ENCODE results near the gene HUWE1.
"Not testable (repeated sequence)": the region's sequence is repeated elsewhere in the genome, so short reads cannot be mapped to it uniquely, and the experiment has no call there.

HUWE1 gene

GRCh38 chrX:53606456-53606855 is 80.1 kb downstream of the HUWE1 start:
- no peak for DNase-seq

DNA sequence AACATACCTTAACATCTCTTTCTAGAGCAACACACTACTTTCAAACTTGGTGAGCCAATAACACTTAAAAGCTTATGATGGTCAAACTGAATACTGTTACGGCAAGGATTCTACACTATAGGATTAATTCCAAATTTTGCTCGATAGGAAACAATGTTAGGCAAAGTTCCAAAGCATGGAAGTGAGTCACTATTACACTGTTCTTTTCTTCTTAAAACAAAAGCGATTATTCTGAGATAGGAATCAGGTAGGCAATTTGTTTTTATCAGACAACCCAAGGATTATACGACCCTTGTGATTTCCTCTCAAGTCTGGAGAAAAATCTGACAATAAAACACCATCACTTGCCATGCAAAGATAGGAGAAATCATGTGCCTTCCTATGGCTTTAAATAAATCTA is 81.5 kb downstream of the HUWE1 start:
- DNase-seq, result no peak

DNA sequence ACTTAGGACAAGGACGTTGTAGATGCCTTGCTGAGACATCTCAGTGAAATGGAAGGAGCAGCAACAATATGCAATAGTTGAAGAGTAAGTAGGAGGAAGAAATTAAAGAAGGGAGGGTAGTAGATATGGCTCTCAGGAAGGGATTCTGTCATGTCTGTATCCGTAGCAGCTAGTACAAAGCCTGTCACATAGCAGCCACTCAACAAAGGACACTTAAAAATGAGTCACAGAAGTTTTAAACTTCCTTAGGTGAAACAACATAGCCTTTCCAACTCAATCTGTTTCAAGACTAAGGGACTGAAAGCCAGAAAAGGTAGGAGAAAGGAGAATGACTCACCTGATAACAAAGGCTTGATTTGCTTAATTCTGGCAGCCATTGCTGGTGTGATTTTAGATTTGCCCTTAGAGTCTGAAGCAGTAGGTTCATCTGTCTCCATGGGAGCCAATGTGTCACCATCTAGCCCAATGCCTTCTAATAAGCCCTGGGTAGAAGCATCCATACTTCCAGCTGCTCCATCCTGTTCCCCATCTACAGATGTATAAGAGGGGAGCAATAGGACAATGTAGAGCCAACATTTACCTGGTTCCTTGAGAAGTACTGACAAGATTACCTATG is 86.6 kb downstream of the HUWE1 start:
- DNase-seq, result no peak

GRCh38 chrX:53598169-53598568 is 88.3 kb downstream of the HUWE1 start:
- DNase-seq, result no peak

- no peak for DNase-seq
Observed at GRCh38 chrX:53595266-53595810, 91.2 kb downstream of the HUWE1 start.

DNA sequence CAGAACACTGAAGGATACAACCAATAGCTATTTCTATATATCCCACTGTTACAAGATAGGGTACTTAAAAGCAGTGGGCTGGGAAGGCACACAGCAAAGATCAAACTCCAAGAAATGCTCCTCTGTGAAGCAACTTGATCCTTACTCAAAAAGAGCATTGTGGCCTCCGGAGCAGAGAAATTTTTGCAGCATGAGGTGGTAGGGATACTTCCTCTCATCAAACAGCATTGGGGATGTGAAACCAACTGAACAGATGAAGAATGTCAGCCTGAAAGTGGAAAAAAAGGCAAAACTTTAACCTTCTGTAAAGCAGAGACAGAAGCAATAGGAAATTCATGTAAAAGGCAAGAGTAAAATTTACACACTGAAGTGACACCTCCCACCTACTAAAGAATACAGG is 92.2 kb downstream of the HUWE1 start:
- DNase-seq, result no peak

- DNase-seq, result no peak
Observed at GRCh38 chrX:53587795-53588420, 98.6 kb downstream of the HUWE1 start.

- DNase-seq, result no peak
Observed at GRCh38 chrX:53584891-53585290, 101.6 kb downstream of the HUWE1 start.

- no peak for DNase-seq
Observed at GRCh38 chrX:53583571-53583970, 102.9 kb downstream of the HUWE1 start.

DNA sequence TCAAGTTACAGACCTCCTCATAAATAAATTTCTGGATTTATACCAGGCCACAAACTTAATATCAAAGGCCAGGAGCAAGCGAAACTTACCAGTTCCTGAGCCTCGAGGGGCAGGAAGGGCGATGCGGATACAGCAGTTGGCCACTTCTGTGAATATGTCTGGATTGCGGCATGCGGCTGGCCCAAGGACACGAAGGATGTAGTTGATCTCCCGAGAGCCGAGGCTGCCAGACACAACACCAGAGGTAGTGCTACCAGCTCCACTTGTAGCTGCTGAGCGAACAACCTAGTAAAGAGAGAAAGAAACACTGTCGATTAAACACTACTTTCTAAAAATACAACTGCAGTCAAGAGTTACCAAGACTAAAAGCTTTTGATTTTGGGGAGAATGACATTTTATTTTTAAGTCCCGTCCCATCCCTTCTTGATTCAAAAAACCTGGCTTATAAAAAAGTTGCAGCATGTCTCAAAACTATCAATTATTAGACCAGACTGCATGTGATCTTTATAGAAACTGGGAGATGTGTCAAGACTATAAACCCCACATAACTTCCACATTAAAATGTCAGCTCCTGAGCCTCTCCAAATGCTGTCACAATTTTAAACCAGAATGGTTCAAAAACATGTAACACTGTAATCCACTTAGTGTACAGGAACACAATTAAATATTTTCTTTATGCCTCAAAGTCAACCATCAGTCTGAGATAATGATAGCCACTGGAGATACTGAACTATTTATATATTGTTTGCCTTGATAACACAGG is 105.6 kb downstream of the HUWE1 start:
- no peak for DNase-seq

GRCh38 chrX:53571494-53571893 is 115.0 kb downstream of the HUWE1 start:
- no peak for DNase-seq

DNA sequence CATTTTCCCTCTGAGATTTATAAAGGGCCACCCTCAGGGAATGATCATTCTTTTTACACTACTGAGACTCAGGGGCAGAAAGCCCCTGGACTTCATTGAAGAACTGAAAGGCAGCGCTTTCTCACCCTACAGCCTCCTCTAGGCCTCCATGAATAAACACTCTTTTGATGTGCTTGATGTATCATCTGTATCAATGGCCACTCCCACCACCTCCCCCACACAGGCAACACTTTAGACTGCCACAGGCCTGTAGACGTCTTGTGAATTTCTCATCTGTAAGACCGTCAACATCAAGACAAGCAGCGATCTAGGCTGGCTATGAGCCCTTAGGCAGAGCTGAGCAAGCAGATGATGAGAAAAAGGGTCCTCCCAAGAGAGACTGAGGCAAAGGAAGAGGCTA is 123.2 kb downstream of the HUWE1 start:
- no peak for DNase-seq

- DNase-seq, result no peak
Observed at GRCh38 chrX:53561912-53562311, 124.6 kb downstream of the HUWE1 start.

DNA sequence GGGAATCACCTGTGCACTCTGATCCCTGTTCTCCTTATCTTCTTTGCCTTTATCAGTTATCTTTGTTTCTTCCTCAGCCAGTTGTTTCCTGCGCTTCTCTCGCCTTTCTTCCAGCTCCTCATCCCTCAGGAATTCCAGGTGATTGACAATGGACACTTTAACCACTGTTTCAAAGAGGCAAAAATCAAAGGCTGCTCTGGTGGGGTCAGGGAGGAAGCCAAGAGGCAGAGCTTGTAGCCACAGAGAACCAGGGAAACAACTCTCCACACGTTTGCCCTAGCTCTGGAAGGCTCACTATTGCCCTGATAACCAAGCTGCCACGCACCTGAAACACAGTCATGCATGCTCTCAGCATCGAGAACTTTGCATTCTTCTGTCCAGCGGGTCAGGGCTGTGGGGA is 127.9 kb downstream of the HUWE1 start:
- DNase-seq, result no peak

DNA sequence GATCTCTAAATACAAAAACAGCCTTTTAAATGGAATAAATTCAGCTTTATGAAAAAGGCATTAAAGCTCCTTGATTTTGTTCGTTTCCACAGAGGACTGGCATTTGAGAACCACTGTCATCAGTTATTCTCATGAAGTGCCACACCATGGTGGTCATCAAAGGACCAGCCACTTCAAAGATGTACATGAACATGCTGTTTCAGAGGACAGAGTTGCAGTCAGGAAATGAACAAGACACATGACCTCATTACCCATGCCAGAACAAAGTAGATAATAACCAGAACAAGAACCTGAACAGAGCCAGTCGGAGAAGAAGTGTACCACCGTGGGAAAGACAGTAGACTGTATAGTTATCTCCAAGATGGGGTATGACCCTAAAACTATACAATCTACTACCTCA is 129.7 kb downstream of the HUWE1 start:
- DNase-seq, result no peak

GRCh38 chrX:53550756-53551463 is 135.6 kb downstream of the HUWE1 start:
- DNase-seq, result no peak

DNA sequence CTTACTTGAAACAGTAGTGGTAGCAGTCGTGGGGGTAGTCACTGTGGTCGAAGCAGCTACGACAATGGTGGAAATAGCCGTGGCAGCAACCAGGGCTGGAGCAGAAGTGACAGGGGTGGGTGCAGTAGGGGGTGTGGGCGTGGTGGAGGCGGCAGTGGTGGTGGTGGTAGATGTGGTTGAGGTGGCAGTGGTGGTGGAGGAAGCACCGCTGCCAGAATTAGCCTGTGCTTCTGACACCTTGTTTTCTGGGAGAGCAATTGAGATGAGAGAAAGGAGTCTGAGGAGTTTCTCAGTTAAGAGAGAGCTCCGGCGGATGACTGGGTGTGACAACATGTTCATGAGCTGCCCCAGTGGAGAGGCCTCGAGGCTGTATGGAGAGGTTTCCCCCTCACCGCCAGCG is 138.9 kb downstream of the HUWE1 start:
- DNase-seq, result no peak

DNA sequence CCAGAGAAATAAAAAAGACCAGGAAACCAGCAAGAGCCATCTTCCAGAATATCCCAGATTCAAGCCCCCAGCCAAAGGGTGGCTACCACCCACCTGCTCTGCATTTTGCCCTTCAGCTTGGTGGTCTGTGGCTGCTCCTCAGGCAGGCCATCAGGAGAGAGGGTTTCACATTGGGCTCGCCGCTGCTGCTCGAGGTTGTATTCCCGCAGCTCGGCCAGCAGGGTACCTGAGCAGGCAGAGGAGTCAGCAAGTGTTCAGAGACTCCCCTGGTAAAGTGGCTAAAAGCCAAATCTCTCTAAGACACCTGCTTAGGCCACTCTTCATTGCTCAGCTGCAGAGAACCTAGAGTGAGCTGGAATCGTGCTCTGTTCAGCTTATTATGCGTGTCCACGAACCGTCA is 141.6 kb downstream of the HUWE1 start:
- no peak for DNase-seq

GRCh38 chrX:53538781-53539180 is 147.7 kb downstream of the HUWE1 start:
- no peak for DNase-seq

DNA sequence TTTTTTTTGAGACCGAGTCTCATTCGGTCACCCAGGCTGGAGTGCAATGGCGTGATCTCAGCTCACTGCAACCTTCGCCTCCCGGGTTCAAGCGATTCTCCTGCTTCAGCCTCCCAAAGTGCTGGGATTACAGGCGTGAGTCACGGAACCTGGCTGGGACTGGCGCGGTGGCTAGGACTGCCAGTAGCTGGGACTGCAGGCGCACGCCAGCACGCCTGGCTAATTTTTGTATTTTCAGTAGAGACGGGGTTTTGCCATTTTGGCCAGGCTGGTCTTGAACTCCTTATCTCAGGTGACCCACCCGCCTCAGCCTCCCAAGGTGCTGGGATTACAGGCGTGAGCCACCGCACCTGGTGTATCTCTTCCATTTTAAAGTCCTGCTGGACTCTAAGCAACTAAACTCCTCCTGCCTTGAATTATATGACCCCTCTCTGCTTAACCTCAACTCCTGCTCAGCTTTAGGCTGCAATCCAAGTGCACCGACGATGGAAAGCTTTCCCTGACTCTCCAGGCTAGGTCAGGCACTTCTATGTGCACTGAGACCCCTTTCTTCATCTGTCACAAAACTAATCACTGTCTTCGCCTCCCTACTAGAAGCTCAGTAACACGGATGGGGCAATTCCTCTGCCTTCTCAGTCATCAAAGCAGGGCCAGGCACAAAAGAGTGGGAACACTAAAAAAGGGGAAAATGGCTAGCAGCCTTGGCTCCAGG is 155.1 kb downstream of the HUWE1 start:
- DNase-seq, result not testable (repeated sequence)

GRCh38 chrX:53526999-53527398 is 159.5 kb downstream of the HUWE1 start:
- DNase-seq, result no peak

DNA sequence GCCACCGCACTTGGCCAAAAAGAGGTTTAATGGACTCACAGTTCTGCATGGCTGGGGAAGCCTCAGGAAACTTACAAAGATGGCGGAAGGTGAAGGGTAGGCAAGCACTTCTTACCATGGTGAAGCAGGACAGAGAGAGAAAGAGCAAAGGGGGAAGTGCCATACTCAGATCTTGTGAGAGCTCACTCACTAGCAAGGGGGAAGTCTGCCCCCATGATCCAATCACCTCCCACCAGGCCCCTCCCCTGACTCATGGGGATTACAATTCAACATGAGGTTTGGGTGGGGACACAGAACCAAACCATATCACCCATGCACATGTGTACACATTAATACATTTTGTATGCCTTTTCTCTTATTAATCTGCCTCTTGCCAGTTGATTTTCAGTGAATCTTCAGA is 175.2 kb downstream of the HUWE1 start:
- DNase-seq, result no peak

GRCh38 chrX:53504035-53504434 is 182.5 kb downstream of the HUWE1 start:
- not testable (repeated sequence) for DNase-seq

All from SW 1271 (cell line).